Skin epidermis (tissue), 12 donors: Measurements from ENCODE around the gene LOXL1.
A peak's percentile ranks its signal among the peaks of the same experiment; 100 is the strongest.

Experiments used
- H3K27ac ChIP-seq, 21 experiments: fragments of 200-600 bp; sonication (generic) in 11 of 21; one replicate each; pipeline ENCODE4 v1.5.0; 2020; ENCODE audit warnings: mild to moderate bottlenecking in 3 of 21, inconsistent platforms in 2 of 21, moderate library complexity in 2 of 21
- H3K4me3 ChIP-seq, 7 experiments: fragments of 200-600 bp; sonication (generic) in 2 of 7; one replicate each; pipeline ENCODE4 v1.5.0; 2020; ENCODE audit warnings: inconsistent platforms in 2 of 7, mild to moderate bottlenecking in 2 of 7, moderate library complexity in 1 of 7

The LOXL1 gene

DNA sequence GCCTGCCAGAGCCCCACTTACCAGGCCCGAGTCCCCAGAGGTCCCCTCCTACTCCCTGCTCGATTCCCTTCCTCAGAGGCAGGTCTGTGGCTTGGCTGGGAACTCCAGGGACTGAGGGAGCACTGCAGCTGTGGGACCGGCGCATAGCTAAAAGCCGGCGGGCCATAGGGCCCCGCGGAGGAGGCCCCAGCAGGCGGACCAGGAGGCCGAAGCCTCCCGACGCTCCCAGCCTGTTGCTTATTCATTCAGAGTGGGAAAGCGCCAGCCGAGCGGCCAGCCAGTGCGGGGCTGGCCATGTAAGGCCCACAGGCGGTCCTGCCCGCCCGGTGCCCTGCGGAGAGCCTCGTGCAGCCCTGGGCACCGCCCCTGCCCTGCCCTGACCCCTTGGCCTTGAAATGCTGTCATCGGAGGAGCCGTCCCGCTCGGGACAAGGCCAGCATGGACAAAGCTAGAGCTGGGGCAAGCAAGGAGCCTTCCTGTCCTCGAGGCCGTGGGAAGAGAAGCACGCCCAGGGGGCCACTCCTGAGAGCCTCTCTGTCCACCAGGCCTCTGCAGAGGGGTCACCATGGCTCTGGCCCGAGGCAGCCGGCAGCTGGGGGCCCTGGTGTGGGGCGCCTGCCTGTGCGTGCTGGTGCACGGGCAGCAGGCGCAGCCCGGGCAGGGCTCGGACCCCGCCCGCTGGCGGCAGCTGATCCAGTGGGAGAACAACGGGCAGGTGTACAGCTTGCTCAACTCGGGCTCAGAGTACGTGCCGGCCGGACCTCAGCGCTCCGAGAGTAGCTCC is at the start of gene LOXL1:
Gene LOXL1 (plus strand): TSS at position 244 of the 784 bp plus-strand sequence. CDS start 322 bp downstream, at position 566.
- peak within 1 kb of the TSS; percentile 13 to 95 (median 85) for H3K27ac ChIP-seq
- peak within 1 kb of the TSS; percentile 43 to 72 (median 60) for H3K4me3 ChIP-seq

GRCh38 chr15:73879426-73879825 is 46.8 kb upstream of the LOXL1 start:
- Histone ChIP-seq H3K27ac (no peak overlapping the region), H3K4me3 (no peak overlapping the region)

- no peak overlapping the region for H3K27ac ChIP-seq
- no peak overlapping the region for H3K4me3 ChIP-seq
Measured at GRCh38 chr15:73881579-73882320, 44.5 kb upstream of the LOXL1 start.

DNA sequence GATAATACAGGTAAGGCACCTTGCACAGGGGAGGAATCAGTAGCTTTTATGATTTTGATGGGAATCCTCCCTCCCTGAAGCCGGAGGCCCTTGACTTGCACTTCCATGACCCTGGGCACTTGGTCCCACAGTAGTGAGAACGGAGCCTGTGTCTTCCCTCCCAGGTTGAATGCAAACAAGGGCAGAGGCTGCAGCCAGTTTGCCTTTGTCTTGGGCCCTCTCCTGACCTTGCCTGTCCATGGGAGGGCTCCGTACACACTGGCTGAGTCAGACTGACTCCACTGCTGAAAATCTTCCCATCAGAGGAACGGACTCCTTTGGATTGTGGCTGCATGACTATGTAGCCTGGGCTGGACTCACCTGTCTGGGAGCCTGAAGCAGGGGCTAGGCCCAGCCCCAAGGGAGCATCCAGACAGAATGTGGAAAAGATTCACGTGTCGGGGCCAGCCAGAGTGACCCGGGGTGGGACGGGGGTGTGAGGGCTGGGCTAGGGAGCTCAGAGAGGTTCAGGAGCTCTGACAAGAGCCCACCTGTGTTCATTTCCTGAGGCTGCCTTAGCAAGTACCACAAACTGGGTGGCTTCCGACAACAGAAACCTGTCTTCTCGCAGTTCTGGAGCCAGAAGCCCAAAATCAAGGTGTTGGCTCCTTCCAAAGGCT is 43.4 kb upstream of the LOXL1 start:
- no peak overlapping the region for H3K4me3 ChIP-seq
- H3K27ac ChIP-seq, result no peak overlapping the region

- Histone ChIP-seq H3K4me3 (no peak overlapping the region), H3K27ac (no peak overlapping the region)
Measured at GRCh38 chr15:73884159-73884558, 42.1 kb upstream of the LOXL1 start.

GRCh38 chr15:73885954-73886700 is 40.1 kb upstream of the LOXL1 start:
- Histone ChIP-seq H3K27ac (no peak overlapping the region), H3K4me3 (no peak overlapping the region)

DNA sequence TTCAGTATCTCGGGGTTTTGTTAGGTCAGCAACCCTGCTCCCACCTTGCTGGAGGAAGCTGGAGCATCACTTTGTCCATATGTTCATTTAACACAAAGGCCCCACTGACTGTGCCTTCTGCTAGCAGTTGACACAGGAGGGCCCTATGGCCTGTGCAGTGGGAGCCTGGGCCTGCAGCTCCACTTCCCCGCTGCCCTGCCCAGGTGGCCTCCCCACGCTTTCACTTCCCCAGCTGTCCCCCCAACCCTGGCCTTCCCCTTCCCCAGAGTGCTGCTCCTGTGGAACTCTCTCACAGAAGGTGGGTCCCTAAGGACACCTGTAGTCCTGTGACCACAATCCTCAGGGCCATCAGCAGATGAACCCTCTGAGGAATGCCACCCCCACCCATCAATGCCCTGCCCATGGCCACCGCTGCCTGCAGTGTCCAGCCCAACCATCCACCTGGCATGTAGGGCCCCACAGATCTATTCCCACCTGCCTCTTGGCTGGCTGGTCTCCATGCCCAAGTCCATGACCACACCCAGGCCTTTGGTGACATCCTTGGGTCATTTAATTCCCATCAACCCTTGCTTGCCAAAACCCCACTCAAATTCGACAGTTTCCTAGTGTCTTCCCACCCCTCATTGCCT is 39.4 kb upstream of the LOXL1 start:
- Histone ChIP-seq H3K4me3 (no peak overlapping the region), H3K27ac (no peak overlapping the region)

GRCh38 chr15:73887481-73887880 is 38.8 kb upstream of the LOXL1 start:
- Histone ChIP-seq H3K27ac (no peak overlapping the region), H3K4me3 (no peak overlapping the region)

DNA sequence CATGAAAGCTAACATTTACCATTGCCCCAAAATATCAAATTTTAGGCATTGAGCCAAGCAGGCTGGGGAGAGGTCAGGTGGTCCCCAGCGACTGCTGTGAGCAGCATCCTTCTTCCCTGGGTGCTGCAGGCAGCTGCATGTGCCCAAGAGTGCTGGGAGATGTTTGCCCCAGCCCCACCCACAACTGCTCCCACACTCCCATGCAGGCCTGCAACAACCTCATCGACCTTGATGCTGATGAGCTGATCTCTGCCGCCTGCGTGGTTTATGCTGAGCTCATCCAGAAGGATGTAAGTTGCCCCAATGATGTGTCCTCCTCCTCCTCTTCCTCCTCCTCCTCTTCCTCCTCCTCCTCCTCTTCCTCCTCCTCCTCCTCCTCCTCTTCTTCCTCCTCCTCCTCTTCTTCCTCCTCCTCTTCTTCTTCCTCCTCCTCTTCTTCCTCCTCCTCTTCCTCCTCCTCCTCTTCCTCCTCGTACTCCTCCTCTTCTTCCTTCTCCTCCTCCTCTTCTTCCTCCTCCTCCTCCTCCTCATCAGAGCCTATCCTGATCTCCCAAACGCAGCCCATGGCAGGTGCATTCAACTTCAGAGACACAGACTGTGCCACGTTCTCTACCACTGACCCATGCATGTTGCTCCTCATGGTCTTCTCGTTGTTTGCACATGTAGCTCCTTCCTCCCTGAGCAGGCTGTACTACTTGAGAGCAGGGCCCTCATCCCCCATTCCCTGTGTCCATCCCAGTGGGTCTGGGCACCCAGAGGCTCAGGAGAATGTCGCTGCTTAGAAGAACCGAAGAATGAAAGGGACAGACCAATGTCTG is 37.8 kb upstream of the LOXL1 start:
- H3K27ac ChIP-seq, result no peak overlapping the region
- no peak overlapping the region for H3K4me3 ChIP-seq

- no peak overlapping the region for H3K4me3 ChIP-seq
- no peak overlapping the region for H3K27ac ChIP-seq
Measured at GRCh38 chr15:73889053-73889761, 37.1 kb upstream of the LOXL1 start.

- no peak overlapping the region for H3K4me3 ChIP-seq
- H3K27ac ChIP-seq, result no peak overlapping the region
Measured at GRCh38 chr15:73889762-73890124, 36.5 kb upstream of the LOXL1 start.

GRCh38 chr15:73891328-73892315 is 34.6 kb upstream of the LOXL1 start:
- no peak overlapping the region for H3K27ac ChIP-seq
- no peak overlapping the region for H3K4me3 ChIP-seq

DNA sequence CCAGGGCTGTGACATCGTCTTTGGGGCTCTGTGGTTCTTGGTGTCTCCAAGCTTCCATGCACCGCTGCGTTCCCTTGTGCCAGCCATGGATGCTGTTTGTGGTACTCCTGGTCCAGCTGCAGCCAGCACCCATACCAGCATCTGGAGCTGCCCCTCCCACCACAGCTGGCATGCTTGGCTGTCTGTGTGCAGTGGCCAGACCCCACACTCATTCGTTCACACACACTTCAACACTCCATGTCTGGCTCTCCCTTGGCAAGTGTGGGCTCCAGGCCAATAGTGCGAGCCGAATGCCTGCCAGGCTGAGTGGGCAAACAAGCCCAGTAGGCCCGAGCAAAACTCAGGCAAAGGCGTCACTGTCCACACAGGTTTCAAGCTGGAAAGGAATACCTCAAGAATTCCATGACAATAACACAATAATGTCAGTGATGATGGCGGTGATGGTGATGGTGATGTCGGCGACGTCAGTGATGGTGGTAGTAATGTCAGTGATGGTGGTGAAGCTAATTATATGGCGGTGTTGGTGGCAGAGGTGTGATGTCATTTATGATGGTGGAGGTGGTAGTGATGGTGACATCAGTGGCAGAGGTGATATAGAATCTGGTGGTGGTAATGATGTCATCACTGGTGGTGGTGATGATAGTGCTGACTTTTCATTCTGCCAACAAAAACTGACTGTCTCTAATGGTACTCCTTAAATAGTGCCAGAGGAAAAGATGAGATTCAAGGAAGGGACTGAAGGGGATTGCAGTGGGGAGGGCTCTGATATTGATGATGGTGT is 33.6 kb upstream of the LOXL1 start:
- H3K27ac ChIP-seq, result no peak overlapping the region
- H3K4me3 ChIP-seq, result no peak overlapping the region

DNA sequence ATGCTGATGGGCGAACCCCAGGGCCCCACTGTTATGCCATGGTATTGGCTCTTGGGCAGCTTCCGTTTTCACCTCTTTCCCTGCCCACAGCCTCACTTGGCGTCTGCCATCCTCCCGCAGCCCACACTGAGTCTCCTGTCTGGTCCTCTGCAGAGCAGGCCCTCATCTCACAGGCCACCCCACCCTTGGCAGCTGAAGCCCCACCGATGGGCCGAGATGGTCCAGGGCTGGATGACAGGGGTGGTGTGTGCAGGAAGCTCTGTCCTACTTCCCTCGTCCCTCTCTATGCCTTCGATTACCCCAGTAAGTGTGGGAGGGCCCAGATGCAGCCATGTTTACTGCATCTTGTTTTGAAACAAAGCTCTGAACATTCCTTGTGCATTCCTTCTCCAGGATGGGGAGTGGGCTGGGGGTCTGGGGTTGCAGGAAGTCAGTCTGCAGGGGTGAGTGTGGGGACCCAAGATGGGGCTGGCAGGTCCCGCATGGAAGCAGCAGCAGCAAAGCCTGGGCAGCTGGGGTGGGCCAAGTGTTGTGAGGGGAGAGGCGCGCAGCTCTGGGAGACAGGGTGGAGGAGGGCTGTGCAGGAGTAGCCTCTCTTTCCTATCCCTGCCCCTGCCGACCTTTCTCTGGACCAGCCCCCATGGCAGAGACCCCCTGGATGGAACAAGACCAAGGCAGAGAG is 32.0 kb upstream of the LOXL1 start:
- Histone ChIP-seq H3K27ac (no peak overlapping the region), H3K4me3 (no peak overlapping the region)

- H3K27ac ChIP-seq, result no peak overlapping the region
- H3K4me3 ChIP-seq, result no peak overlapping the region
Measured at GRCh38 chr15:73897441-73898261, 28.6 kb upstream of the LOXL1 start.
